Left kidney (tissue), 2 donors: ENCODE results near the gene DIO1. TPM values are rescaled to one million over a fixed set of nuclear protein-coding genes. Genes with fewer than 3 reads are reported as not detected.
A peak's percentile ranks its signal among the peaks of the same experiment; 100 is the strongest.

Source experiments
- DNase-seq: peaks from one replicate; pipeline ENCODE4 v3.0.0-alpha.2; 2013
- polyA plus RNA-seq: library from polyadenylated mRNA; unstranded; fragments of 120-200 nt; gene quantifications from one replicate; pipeline ENCODE4 v1.2.1, GENCODE V29; 2013; ENCODE audit not compliant: insufficient read length

Gene DIO1
- polyA plus RNA-seq, 1 donor = 7.6 TPM

- no peak for DNase-seq
These were observed 1.1 kb upstream of the DIO1 start for GRCh38 chr1:53892911-53893310.

- no peak for DNase-seq
These were observed 657 bp downstream of the DIO1 start for GRCh38 chr1:53894644-53895043.

GRCh38 chr1:53895421-53895820, 1.4 kb downstream of the DIO1 start:
- no peak for DNase-seq

- no peak for DNase-seq
These were observed 2.7 kb downstream of the DIO1 start for GRCh38 chr1:53896635-53897229.

GRCh38 chr1:53899206-53899628, 5.2 kb downstream of the DIO1 start:
- DNase-seq = peak; percentile 69

GRCh38 chr1:53899708-53900107, 5.7 kb downstream of the DIO1 start:
- DNase-seq = no peak

- no peak for DNase-seq
These were observed 8.5 kb downstream of the DIO1 start for GRCh38 chr1:53902235-53903138.

GRCh38 chr1:53905509-53905908, 11.5 kb downstream of the DIO1 start:
- no peak for DNase-seq

- DNase-seq = no peak
These were observed 12.1 kb downstream of the DIO1 start for GRCh38 chr1:53906121-53906520.

GRCh38 chr1:53909946-53910345, 16.0 kb downstream of the DIO1 start:
- no peak for DNase-seq

- DNase-seq = no peak
These were observed 17.5 kb downstream of the DIO1 start for GRCh38 chr1:53911442-53911841.

GRCh38 chr1:53913352-53914033, 19.5 kb downstream of the DIO1 start:
- DNase-seq = no peak

- no peak for DNase-seq
These were observed 24.4 kb downstream of the DIO1 start for GRCh38 chr1:53918343-53918742.

- no peak for DNase-seq
These were observed 25.7 kb downstream of the DIO1 start for GRCh38 chr1:53919675-53920066.

- DNase-seq = no peak
These were observed 33.4 kb downstream of the DIO1 start for GRCh38 chr1:53927376-53927881.

GRCh38 chr1:53929246-53929960, 35.4 kb downstream of the DIO1 start:
- no peak for DNase-seq

- DNase-seq = no peak
These were observed 36.9 kb downstream of the DIO1 start for GRCh38 chr1:53930932-53931331.

- DNase-seq = no peak
These were observed 37.5 kb downstream of the DIO1 start for GRCh38 chr1:53931523-53931922.

- no peak for DNase-seq
These were observed 40.3 kb downstream of the DIO1 start for GRCh38 chr1:53934170-53934765.

GRCh38 chr1:53936430-53936829, 42.4 kb downstream of the DIO1 start:
- no peak for DNase-seq

GRCh38 chr1:53938136-53938830, 44.3 kb downstream of the DIO1 start:
- no peak for DNase-seq
